IPS-18a (cell line): ENCODE results near the gene FAM219A.

Experiments
- H3K27ac ChIP-seq: one replicate; pipeline ENCODE4 v1.5.1; 2013; ENCODE audit warnings: low read length
- H3K27me3 ChIP-seq: one replicate; pipeline ENCODE4 v1.6.1; 2013; ENCODE audit warnings: mild to moderate bottlenecking, low read length; ENCODE audit not compliant: control insufficient read depth, insufficient read depth
- H3K36me3 ChIP-seq: one replicate; pipeline ENCODE4 v1.6.1; 2013; ENCODE audit warnings: low read depth, low read length; ENCODE audit not compliant: control insufficient read depth
- H3K4me1 ChIP-seq: one replicate; pipeline ENCODE4 v1.6.1; 2013; ENCODE audit warnings: low read depth, low read length; ENCODE audit not compliant: control insufficient read depth
- H3K4me3 ChIP-seq: one replicate; pipeline ENCODE4 v1.5.1; 2013; ENCODE audit warnings: low read length
- H3K9ac ChIP-seq: one replicate; pipeline ENCODE4 v1.6.1; 2013; ENCODE audit warnings: mild to moderate bottlenecking, low read length, moderate library complexity
- H3K9me3 ChIP-seq: one replicate; pipeline ENCODE4 v1.6.1; 2013; ENCODE audit warnings: low read depth, low read length; ENCODE audit not compliant: control insufficient read depth

Gene FAM219A

DNA sequence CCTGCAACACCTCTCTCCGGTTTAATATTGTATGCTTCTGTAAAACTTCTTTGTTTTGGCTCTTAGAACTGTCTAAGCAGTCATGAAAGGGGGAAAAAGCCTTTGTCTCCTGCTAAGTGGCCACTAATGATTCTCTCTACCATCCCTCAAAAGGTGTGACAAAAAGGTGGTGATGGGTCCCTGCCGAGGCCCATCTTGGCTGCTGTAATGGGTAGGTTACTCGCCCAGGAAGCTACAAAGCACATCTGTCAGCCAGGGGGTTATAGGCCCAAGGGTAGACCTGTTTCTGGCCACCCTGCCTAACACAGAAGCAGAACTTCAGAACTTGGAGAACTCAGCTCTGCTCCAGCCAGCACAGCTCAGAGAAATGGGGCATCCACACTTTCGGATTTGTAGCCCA lies 1.6 kb downstream of the FAM219A start:
- H3K9me3 ChIP-seq: no peaks in the 10 kb centered on the region
- H3K4me1 ChIP-seq: peaks cover 4% of the 10 kb centered on the region
- peak overlapping the region; percentile 84 for H3K4me3 ChIP-seq
- peak overlapping the region; percentile 65 for H3K9ac ChIP-seq
- H3K27ac ChIP-seq: no peak overlapping the region
- H3K36me3 ChIP-seq: no peaks in the 10 kb centered on the region
- peaks cover 29% of the 10 kb centered on the region for H3K27me3 ChIP-seq

DNA sequence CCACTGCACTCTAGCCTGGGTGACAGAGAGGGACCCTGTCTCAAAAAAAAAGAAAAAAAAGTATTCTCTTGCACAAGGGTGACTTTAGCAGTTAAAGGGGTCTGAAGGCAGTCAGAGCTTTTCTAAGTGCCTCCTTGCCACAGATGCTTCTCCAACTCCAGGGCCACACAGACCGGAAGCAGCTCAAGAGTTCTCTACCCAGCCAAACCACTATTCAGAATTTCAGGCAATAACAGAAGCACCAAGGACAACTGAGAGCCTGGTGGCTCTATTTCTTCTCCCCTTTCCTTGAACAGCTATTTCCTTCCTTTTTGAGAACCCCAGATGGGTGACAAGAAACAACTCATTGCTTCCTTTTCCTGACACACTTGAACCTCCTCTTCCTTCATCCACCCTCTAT lies 2.2 kb downstream of the FAM219A start:
- no peak overlapping the region for H3K9ac ChIP-seq
- H3K4me1 ChIP-seq: peaks cover 10% of the 10 kb centered on the region
- H3K36me3 ChIP-seq: no peaks in the 10 kb centered on the region
- no peaks in the 10 kb centered on the region for H3K9me3 ChIP-seq
- H3K27ac ChIP-seq: no peak overlapping the region
- peaks cover 29% of the 10 kb centered on the region for H3K27me3 ChIP-seq
- H3K4me3 ChIP-seq: no peak overlapping the region

DNA sequence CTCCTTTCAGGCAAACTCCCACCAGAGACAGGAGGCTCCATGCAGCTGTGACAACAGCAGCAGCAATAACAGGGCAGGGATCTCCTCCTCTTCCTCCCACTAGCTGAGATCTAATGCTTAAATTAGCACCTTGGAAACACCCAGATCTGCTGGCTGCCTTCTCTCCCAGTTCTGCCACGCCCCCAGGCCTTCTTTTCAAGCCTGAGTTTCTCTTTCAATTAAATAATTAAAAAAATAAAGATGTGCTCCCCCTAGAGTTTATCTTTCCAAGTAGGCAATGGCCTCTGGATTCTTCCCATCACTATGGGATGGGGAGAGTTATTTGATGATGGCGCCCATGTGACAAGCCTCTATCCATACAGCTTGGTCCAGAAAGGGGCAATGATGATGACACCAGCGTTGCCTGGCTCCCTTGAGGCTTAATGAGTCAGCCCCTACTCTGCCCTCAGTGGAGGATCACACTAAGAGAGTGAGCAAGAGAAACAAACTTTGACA lies 3.8 kb downstream of the FAM219A start:
- Histone ChIP-seq H3K27ac (no peak overlapping the region), H3K4me1 (peaks cover 14% of the 10 kb centered on the region), H3K27me3 (peaks cover 23% of the 10 kb centered on the region), H3K9ac (no peak overlapping the region), H3K36me3 (no peaks in the 10 kb centered on the region), H3K9me3 (no peaks in the 10 kb centered on the region), H3K4me3 (no peak overlapping the region)

DNA sequence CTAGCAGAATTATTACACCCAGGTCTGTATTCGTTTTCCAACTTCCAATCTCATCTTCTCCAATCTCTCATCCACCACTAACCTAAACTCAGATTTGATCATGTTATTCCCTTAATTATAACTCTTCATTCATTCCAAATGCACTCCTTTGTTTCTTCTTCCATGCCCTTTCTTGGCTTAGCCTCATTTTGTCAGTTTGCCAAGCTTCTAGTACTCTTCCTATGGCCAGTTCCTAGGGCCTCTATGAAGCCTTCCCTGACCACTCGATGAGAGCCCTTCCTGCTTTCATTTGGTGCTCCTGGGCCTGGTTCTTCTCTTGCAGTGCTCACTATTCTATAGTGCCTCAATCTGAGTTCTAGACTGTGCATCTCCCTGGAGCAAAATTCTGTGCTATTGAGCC lies 5.8 kb downstream of the FAM219A start:
- Histone ChIP-seq H3K36me3 (no peaks in the 10 kb centered on the region), H3K9ac (no peak overlapping the region), H3K27me3 (peaks cover 15% of the 10 kb centered on the region), H3K4me3 (no peak overlapping the region), H3K4me1 (peaks cover 10% of the 10 kb centered on the region), H3K9me3 (no peaks in the 10 kb centered on the region), H3K27ac (no peak overlapping the region)

DNA sequence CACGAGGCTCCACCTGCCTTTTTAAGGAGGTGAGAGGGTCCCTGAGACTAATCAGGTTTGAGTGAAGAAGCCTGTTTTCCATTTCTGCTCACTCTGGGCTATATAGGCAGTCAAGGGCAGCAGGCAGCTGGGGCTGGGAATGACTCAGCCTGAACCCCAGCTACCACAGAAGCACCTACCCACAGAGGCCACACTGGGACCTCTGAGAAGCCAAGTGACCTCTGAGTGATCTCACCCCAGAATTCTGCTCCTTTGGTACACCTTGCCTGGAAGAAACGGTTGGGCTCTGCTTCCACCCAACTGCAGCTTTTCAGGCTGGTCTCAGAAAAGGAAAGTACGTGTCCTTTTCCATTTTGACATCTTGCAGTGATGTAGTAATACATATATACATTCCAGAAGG lies 6.8 kb downstream of the FAM219A start:
- no peaks in the 10 kb centered on the region for H3K9me3 ChIP-seq
- H3K27me3 ChIP-seq: peaks cover 5% of the 10 kb centered on the region
- H3K27ac ChIP-seq: no peak overlapping the region
- H3K9ac ChIP-seq: no peak overlapping the region
- H3K4me1 ChIP-seq: peaks cover 10% of the 10 kb centered on the region
- H3K36me3 ChIP-seq: no peaks in the 10 kb centered on the region
- no peak overlapping the region for H3K4me3 ChIP-seq

DNA sequence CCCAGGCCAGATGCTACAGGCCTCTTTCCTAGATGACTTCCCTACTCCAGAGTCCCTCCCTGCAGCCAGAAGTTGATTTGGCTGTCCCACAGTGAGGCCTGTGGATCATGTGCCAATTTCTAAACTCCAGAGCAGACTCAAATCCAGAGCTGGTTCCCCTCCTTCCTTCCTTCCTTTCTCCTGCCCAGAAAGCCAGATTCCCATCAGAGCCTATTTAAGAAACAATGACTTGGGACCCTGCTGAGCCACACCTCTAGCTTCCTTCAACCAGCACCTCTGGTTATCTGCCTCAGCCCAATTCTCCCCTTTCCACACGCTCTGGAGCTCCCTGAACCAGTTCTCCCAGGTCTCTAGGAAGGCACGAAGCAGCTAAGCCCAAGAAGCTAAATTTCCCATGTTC lies 7.2 kb downstream of the FAM219A start:
- H3K9me3 ChIP-seq: no peaks in the 10 kb centered on the region
- no peak overlapping the region for H3K4me3 ChIP-seq
- no peak overlapping the region for H3K9ac ChIP-seq
- H3K4me1 ChIP-seq: peaks cover 10% of the 10 kb centered on the region
- no peak overlapping the region for H3K27ac ChIP-seq
- peaks cover under 1% of the 10 kb centered on the region for H3K27me3 ChIP-seq
- H3K36me3 ChIP-seq: no peaks in the 10 kb centered on the region

DNA sequence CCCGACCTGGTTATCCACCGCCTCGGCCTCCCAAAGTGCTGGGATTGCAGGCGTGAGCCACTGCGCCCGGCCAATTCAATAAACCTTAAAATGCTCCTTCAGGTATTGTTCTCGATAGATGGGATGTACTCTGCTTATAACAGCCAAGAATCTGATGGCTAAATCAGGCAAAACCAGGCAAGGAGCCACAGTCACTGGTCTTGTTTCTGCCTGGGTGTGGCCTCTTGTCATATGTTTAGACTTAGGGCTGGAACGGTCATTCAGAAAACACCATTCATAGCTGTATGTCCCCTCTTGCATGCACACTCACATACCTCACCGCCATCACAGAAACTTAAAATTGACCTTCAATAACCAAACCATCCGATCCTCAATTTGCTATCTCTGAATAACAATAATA lies 7.7 kb downstream of the FAM219A start:
- Histone ChIP-seq H3K27ac (no peak overlapping the region), H3K9me3 (no peaks in the 10 kb centered on the region), H3K4me1 (peaks cover 10% of the 10 kb centered on the region), H3K27me3 (no peaks in the 10 kb centered on the region), H3K9ac (no peak overlapping the region), H3K4me3 (no peak overlapping the region), H3K36me3 (no peaks in the 10 kb centered on the region)

DNA sequence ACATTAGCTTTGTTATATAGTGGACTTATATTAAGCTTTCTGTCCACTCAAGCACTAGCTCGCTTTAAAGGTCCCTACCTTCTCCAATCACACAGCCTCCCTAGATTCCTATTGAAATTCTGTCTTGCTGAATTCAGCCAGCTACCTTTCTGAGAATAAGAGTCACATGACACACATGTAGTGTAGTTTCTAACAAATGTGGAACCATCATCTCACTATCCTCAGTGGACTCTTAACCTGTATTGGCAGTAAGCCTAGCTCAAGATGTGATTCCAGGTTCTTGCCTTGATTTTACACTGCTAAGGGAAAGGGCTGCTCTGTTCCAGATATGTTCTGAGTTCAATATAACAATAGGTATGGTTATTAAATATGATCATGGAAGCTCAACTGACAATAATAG lies 11.4 kb downstream of the FAM219A start:
- Histone ChIP-seq H3K27me3 (no peaks in the 10 kb centered on the region), H3K9me3 (no peaks in the 10 kb centered on the region), H3K4me3 (no peak overlapping the region), H3K9ac (no peak overlapping the region), H3K36me3 (no peaks in the 10 kb centered on the region), H3K27ac (no peak overlapping the region), H3K4me1 (peaks cover 17% of the 10 kb centered on the region)

DNA sequence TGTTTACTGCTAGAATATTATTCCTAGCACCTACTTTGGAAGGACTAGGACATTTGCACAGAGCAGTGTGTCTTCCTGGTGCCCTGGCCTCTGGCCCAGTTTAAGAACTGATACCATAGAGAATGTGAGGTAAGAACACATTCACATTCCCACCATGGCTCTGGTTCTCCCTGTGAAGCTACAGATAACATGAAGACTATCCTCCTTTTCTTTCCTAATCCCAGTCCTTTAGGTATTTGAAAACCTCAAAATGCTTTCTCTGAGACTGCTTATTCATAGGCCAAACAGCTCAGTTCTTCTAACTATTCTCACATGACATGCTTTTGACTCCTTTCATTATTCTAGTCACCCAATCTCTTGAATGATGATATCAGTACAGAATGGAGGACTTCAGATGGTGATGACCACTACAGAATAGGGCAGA lies 11.9 kb downstream of the FAM219A start:
- no peaks in the 10 kb centered on the region for H3K27me3 ChIP-seq
- H3K9ac ChIP-seq: no peak overlapping the region
- H3K27ac ChIP-seq: no peak overlapping the region
- peaks cover 14% of the 10 kb centered on the region for H3K4me1 ChIP-seq
- no peaks in the 10 kb centered on the region for H3K36me3 ChIP-seq
- no peak overlapping the region for H3K4me3 ChIP-seq
- H3K9me3 ChIP-seq: no peaks in the 10 kb centered on the region

DNA sequence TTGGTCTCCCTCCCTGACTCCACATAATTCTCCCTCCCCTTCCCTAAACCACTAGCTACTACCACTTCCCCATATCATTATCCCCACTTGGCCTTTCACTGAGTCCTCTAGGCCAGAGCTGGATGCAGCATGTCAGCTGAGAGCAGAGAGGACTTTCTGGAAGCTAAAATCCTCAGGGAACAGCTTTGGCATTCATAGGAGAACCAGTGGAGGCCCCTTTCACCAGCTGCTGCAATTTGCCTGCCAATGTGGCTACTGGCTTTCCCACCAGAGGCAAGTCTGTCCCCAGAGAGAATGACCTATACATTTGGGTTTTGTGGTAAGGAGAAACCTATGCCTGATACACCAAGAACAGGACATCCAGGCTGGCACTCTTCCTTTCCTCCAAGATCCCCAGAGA lies 14.4 kb downstream of the FAM219A start:
- H3K4me3 ChIP-seq: no peak overlapping the region
- H3K36me3 ChIP-seq: no peaks in the 10 kb centered on the region
- no peak overlapping the region for H3K9ac ChIP-seq
- peaks cover 7% of the 10 kb centered on the region for H3K4me1 ChIP-seq
- no peak overlapping the region for H3K27ac ChIP-seq
- H3K27me3 ChIP-seq: no peaks in the 10 kb centered on the region
- no peaks in the 10 kb centered on the region for H3K9me3 ChIP-seq

DNA sequence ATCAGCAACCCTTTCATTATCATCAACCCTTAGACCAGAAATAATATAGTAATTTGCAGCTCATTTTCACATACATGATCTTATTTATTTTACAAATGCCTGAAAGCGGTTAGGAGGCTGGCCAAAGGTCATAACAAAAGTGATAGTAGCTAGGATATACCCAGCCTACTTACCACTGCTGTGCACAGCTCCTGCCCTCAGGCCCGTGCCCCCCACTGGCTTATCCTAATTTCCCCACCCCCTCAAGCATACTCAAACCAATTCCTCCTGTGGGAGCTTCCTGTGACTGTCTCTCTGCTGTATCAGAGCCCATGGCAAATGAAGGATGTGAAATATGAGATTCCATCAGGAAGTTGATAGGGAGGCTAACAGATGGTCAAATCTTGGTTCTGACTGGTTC lies 14.8 kb downstream of the FAM219A start:
- Histone ChIP-seq H3K27me3 (no peaks in the 10 kb centered on the region), H3K9ac (no peak overlapping the region), H3K36me3 (no peaks in the 10 kb centered on the region), H3K9me3 (no peaks in the 10 kb centered on the region), H3K4me3 (no peak overlapping the region), H3K4me1 (peaks cover 7% of the 10 kb centered on the region), H3K27ac (no peak overlapping the region)

DNA sequence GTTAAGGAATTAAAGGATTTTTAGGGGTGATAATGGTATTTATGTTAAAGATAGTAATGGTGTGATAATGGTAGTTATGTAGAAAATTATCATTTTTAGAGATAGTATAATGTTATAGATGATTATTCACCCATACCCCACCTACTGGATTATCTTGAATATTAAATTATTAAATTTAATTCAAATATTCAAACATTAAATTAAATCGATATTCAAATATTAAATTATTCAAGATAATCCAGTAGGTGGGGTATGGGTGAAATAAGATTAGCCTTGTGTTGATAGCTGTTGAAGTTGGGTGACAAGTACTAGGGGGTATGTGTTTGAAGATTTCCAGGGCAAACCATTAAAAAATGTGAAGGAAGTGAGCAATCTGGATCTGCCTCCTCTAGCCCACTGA lies 15.6 kb downstream of the FAM219A start:
- Histone ChIP-seq H3K27ac (no peak overlapping the region), H3K27me3 (no peaks in the 10 kb centered on the region), H3K4me1 (peaks cover 7% of the 10 kb centered on the region), H3K9ac (no peak overlapping the region), H3K36me3 (no peaks in the 10 kb centered on the region), H3K9me3 (no peaks in the 10 kb centered on the region), H3K4me3 (no peak overlapping the region)
